ENCODE measurements around the gene PIBF1.

DNA sequence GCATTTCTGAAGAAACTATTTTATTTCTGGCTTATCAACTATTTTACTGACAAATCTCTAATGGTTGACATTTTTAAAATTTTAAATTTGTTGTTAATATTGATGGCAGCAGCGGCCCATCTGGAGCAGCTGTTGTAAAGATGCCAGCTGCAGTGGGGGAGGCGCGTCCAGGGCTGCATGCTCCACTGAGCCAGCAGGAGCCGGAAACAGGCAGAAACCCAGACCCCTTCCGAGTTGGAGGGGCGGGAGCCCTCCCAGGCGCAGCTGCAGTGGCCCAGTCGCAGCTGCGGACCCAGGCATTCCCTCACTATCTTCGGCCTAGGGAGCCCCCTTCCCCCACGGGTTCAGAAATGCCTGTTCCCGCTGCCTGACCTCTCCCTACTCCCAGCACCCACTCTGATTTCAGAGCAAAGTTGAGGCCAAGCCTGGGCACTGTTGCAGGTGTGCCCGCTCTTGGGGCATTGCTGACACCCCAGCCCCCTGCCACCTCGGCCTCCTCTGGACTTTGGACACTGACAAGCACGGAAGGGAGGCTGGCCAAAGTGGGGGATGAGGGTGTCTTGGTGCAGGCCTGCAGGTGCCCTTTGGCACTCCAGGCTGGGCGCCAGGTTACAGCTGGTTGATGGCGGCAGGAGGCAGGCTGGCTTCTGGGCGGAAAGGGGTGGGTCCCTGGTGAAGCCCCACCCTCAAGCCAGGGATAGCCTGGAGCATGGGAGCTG, 69.2 kb downstream of the PIBF1 start:
- TF ChIP-seq POLR2A (IDR thresholded peaks at IDR 0.05; ENCODE audit: low read length) (no peak), GATA1 (IDR thresholded peaks at IDR 0.05; ENCODE audit: low read depth, low read length) (no peak)
